ENCODE results near the gene POLDIP3.

GRCh38 chr22:42587588-42588175, 27.0 kb downstream of the POLDIP3 start:
- TF ChIP-seq REST (IDR thresholded peaks at IDR 0.05; ENCODE audit: low read depth) (no peak), CTCF (IDR thresholded peaks at IDR 0.05 in 2 of 3, conservative IDR thresholded peaks at IDR 0.05 in 1 of 3; ENCODE audit: borderline replicate concordance in 1 of 3, insufficient read depth in 1 of 3, low read depth in 2 of 3, low read length in 2 of 3) (no peak), EZH2 (IDR thresholded peaks at IDR 0.05) (no peak), SIN3A (IDR thresholded peaks at IDR 0.05; ENCODE audit: low read depth) (no peak), YY1 (IDR thresholded peaks at IDR 0.05; ENCODE audit: extremely low read depth, insufficient replicate concordance, low read depth, low read length) (no peak), POLR2A (IDR thresholded peaks at IDR 0.05; ENCODE audit: borderline replicate concordance, extremely low read depth, insufficient read depth, insufficient read length) (no peak), MAX (IDR thresholded peaks at IDR 0.05) (no peak), EZH2phosphoT487 (IDR thresholded peaks at IDR 0.05; ENCODE audit: borderline replicate concordance) (no peak), ZFX (IDR thresholded peaks at IDR 0.05) (no peak), POLR2AphosphoS5 (IDR thresholded peaks at IDR 0.05; ENCODE audit: low read depth, low read length) (no peak)
